ENCODE results near the gene SELENOO. TPM values are rescaled to one million over a fixed set of nuclear protein-coding genes. Genes with fewer than 3 reads are reported as not detected.
"Not testable (repeated sequence)": the region's sequence is repeated elsewhere in the genome, so short reads cannot be mapped to it uniquely, and the experiment has no call there.

Gene SELENOO
- total RNA-seq, 1 experiment from 2014 or later = 27.0 TPM

GRCh38 chr22:50165436-50166123 is 35.2 kb upstream of the SELENOO start:
- CTCF ChIA-PET = interaction anchor here (1.3 kb wide), 1 partner anchor 24 kb away, joined by 5 read pairs; no protein-coding TSS in a partner anchor
- no peak for ATAC-seq
- H3K36me3 Mint-ChIP-seq = no peaks in the 10 kb centered on the region

DNA sequence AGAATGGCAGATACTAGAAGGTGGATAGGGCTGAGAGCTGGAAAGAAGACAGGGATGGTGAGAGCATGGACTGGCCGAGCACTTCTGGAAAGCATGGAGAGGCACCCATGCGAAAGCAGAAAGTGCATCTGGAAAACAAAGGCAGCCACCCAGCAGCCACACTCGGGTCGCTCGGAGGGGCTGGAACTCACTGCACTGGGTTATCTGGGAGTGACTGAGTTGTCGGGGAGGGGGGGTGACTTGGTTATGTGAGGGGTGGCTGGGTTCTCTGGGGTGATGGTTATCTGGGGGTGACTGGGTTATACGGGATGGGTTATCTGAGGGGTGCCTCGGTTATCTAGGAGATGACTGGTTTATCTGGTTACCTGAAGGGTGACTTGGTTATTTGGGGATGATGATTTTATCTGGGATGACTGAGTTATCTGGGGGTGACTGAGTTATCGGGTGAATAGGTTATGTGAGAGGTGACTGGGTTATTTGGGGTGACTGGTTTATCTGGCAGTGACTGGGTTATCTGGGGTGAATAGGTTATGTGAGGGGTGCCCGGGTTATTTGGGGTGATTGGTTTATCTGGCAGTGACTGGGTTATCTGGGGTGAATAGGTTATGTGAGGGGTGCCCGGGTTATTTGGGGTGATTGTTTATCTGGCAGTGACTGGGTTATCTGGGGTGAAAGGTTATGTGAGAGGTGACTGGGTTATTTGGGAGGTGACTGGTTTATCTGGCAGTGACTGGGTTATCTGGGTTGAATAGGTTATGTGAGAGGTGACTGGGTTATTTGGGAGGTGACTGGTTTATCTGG is 32.9 kb upstream of the SELENOO start:
- Mint-ChIP-seq H3K4me1 (peaks cover 3% of the 10 kb centered on the region; the same call in 1 of the 2 replicates), H3K9me3 (no peaks in the 10 kb centered on the region), H3K36me3 (no peaks in the 10 kb centered on the region), H3K4me3 (peak overlapping the region; percentile 46), H3K27me3 (ENCODE audit: low read depth) (peaks cover 25% of the 10 kb centered on the region), H3K27ac (no peak overlapping the region)
- ATAC-seq (no peak), DNase-seq (ENCODE audit: low spot score) (no peak)
- POLR2A ChIA-PET = no interaction called here
- TF ChIP-seq ZNF396 (CRISPR knock-in tag; IDR thresholded peaks at IDR 0.05; ENCODE audit: borderline replicate concordance) (no peak), E2F1 (CRISPR knock-in tag; IDR thresholded peaks at IDR 0.05) (no peak)
- CTCF ChIA-PET = no interaction called here

More at GRCh38 chr22:50165436-50166123, 35.2 kb upstream of the SELENOO start:
- no peak overlapping the region for H3K27ac Mint-ChIP-seq
- POLR2A ChIA-PET = no interaction called here
- H3K4me3 Mint-ChIP-seq = no peak overlapping the region
- 0 out of 2 replicates have a peak, but pooled peaks cover 4% of the 10 kb centered on the region for H3K4me1 Mint-ChIP-seq
- H3K27me3 Mint-ChIP-seq (ENCODE audit: low read depth) = peaks cover 20% of the 10 kb centered on the region
- no peak for DNase-seq (ENCODE audit: low spot score)
- TF ChIP-seq GRHL2 (CRISPR knock-in tag; IDR thresholded peaks at IDR 0.05; ENCODE audit: insufficient replicate concordance, severe bottlenecking) (no peak), ZNF219 (CRISPR knock-in tag; IDR thresholded peaks at IDR 0.05; ENCODE audit: borderline replicate concordance) (no peak)
- no peaks in the 10 kb centered on the region for H3K9me3 Mint-ChIP-seq

GRCh38 chr22:50168490-50169180 is 32.2 kb upstream of the SELENOO start:
- Mint-ChIP-seq H3K27me3 (ENCODE audit: low read depth) (peaks cover 25% of the 10 kb centered on the region), H3K4me3 (peak overlapping the region; percentile 64)
- H3K27ac Mint-ChIP-seq; DNase-seq (ENCODE audit: low spot score); POLR2A ChIA-PET; CTCF ChIA-PET; H3K36me3 Mint-ChIP-seq; ATAC-seq; H3K4me1 Mint-ChIP-seq; H3K9me3 Mint-ChIP-seq: not testable (repeated sequence)

DNA sequence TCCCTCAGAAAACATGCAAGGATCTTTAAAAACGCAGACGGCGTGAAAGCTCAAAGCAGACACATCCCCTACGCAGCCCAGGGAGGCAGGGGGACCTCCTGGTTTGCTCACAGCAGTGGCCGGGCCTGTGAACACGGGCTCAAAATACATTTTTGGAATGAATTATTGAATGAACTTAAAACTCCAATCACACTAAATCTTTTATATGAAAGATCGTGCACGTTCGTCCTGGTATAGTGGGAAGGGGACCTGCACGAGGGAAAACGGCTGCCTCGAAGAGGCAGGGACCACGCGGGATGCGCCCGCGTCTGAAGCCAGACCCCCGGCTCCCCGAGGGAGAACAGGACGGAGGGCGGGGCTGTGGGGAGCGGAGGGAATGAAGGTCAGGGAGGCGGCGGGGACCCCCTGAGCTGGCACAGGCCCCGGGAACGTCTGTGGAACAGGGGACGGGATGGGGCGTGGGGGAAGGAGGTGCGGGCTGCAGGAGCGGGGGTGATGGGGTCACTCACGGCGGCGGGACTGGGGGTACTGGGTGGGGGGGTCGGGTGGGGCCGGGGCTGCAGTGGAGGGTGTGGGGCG is 31.5 kb upstream of the SELENOO start:
- DNase-seq (ENCODE audit: low spot score) (no peak), ATAC-seq (peak; percentile 13; the same call in 1 of the 2 replicates)
- Mint-ChIP-seq H3K4me1 (peaks cover 3% of the 10 kb centered on the region; the same call in 1 of the 2 replicates), H3K9me3 (no peaks in the 10 kb centered on the region), H3K27ac (no peak overlapping the region), H3K4me3 (peak overlapping the region; percentile 64), H3K36me3 (no peaks in the 10 kb centered on the region), H3K27me3 (ENCODE audit: low read depth) (peaks cover 25% of the 10 kb centered on the region)
- ChIA-PET POLR2A (no interaction called here), CTCF (no interaction called here)
- no peak for TF ChIP-seq AR (CRISPR knock-in tag; IDR thresholded peaks at IDR 0.05)
- no peak for TF ChIP-seq ESRRA (CRISPR knock-in tag; IDR thresholded peaks at IDR 0.05; ENCODE audit: borderline replicate concordance)
- TF ChIP-seq MAX (CRISPR knock-in tag; IDR thresholded peaks at IDR 0.05) = no peak
- no peak for TF ChIP-seq ZBTB43 (CRISPR knock-in tag; IDR thresholded peaks at IDR 0.05)
- no peak for TF ChIP-seq SP1 (CRISPR knock-in tag; conservative IDR thresholded peaks at IDR 0.05)
- TF ChIP-seq, protein P1, sequence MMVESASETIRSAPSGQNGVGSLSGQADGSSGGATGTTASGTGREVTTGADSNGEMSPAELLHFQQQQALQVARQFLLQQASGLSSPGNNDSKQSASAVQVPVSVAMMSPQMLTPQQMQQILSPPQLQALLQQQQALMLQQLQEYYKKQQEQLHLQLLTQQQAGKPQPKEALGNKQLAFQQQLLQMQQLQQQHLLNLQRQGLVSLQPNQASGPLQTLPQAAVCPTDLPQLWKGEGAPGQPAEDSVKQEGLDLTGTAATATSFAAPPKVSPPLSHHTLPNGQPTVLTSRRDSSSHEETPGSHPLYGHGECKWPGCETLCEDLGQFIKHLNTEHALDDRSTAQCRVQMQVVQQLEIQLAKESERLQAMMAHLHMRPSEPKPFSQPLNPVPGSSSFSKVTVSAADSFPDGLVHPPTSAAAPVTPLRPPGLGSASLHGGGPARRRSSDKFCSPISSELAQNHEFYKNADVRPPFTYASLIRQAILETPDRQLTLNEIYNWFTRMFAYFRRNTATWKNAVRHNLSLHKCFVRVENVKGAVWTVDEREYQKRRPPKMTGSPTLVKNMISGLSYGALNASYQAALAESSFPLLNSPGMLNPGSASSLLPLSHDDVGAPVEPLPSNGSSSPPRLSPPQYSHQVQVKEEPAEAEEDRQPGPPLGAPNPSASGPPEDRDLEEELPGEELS (CRISPR knock-in tag; IDR thresholded peaks at IDR 0.05) = no peak
- no peak for TF ChIP-seq GRHL2 (CRISPR knock-in tag; IDR thresholded peaks at IDR 0.05; ENCODE audit: insufficient replicate concordance, severe bottlenecking)

All from WTC11 (cell line).